ENCODE data around the gene OR4S1. TPM values are rescaled to one million over a fixed set of nuclear protein-coding genes. Genes with fewer than 3 reads are reported as not detected.

OR4S1 gene
- total RNA-seq, 4 donors from 2014 or later: not detected

GRCh38 chr11:48341466-48341865 is 35.4 kb downstream of the OR4S1 start:
- no peak for TF ChIP-seq CTCF (IDR thresholded peaks at IDR 0.05; ENCODE audit: low read depth)

- TF ChIP-seq CTCF (IDR thresholded peaks at IDR 0.05; ENCODE audit: low read depth): no peak
Measured at GRCh38 chr11:48354013-48354412, 48.0 kb downstream of the OR4S1 start.

DNA sequence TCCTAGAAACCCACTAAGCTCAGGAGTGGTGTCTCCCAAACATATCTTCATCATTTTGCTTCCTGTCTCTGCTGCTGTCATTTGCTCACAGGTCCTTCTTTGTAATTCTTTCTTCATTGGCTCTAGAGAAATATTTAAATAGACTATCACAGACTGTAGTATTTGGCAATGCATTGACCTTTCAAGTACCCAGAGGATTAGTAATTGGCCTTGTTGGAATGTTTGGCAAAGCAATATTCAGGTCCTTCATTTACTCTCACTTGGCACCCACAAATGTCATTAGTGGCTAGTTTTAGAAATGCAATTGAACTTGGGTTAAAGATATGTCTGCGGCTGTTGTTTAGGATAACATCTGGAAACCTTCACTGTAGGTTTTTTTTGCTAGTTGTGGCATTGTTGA is 48.7 kb downstream of the OR4S1 start:
- no peak for TF ChIP-seq CTCF (IDR thresholded peaks at IDR 0.05; ENCODE audit: low read depth)

Other genes with a start within 250 kb of the OR4S1 start
- not detected for gene OR4B1, start 89.4 kb upstream of the OR4S1 start, total RNA-seq
- gene OR4X2, start 61.1 kb upstream of the OR4S1 start, total RNA-seq: not detected
- gene OR4X1, start 42.4 kb upstream of the OR4S1 start, total RNA-seq: not detected
- gene OR4C3, start 18.7 kb downstream of the OR4S1 start, total RNA-seq: not detected
- not detected for gene OR4C5, start 60.2 kb downstream of the OR4S1 start, total RNA-seq
- not detected for gene OR4A47, start 182.6 kb downstream of the OR4S1 start, total RNA-seq